GM03348 (cell line): ENCODE measurements around the gene ATAD3A.
A peak's percentile ranks its signal among the peaks of the same experiment; 100 is the strongest.
"Not testable (repeated sequence)": the region's sequence is repeated elsewhere in the genome, so short reads cannot be mapped to it uniquely, and the experiment has no call there.

Experiments
- DNase-seq: peaks from one replicate; pipeline ENCODE4 v3.0.0; 2012; ENCODE audit warnings: low spot score

The ATAD3A gene

DNA sequence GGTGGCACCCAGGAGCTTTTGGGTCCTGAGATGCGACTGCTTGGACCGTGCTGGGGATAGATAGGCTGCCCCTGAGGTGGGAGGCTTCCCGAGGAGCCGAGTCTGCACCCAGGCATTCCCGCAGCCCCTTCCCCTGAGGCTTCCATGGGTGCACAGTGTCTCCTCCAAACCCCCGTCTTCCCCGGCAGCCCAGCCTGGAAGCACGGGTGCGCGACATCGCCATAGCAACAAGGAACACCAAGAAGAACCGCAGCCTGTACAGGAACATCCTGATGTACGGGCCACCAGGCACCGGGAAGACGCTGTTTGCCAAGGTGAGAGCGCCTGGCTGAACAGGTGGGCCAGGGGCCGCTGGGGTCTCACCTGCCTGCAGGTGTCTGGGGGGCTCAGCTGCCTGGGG is 11.7 kb downstream of the ATAD3A start:
- DNase-seq: not testable (repeated sequence)

DNA sequence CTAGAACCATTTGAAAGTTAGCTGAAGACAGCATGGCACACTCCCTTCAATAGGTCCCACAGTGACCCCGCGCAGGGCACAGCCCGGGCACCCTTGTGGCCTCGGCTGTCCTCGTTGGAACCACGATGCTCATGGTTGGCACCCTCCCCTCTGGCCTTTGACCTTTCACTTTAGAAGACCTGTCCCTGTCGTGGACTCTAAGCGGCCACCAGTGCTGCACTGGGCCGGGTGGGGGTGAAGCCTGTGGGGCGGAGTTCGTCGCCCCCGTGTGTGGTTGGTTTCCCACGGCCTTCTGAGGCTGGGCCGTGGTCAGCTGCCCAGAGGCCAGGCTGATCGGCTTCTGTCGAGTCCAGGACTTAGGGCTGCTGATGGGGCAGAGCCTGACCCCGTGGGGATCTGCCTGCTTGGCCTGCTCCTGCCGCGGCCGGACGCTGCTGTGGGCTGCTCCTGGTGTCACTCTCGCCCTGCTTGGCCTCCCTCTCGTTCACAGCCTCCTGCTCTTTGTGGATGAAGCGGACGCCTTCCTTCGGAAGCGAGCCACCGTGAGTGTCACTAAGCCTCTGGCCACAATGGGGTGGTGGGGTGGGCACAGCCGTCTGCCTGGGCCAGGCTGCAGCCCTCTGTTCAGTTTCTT is 12.9 kb downstream of the ATAD3A start:
- not testable (repeated sequence) for DNase-seq

DNA sequence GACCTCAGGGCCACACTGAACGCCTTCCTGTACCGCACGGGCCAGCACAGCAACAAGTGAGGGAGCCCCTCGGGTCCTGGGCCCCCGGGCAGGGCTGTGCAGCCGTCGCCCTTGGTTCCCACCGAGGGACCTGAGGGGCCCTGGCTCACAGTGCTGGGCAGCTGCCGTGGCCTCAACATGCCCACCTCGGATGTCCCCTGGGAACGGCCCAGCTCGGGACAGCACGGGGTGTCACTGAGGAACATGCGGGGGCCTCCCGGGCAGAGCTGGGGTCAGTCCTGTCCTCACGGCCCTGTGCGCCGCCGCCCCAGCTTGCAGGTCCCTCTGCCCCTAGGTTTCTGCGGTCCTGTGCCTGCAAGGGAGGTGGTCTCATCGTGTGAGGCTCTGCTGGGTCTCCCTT is 14.5 kb downstream of the ATAD3A start:
- DNase-seq: not testable (repeated sequence)

DNA sequence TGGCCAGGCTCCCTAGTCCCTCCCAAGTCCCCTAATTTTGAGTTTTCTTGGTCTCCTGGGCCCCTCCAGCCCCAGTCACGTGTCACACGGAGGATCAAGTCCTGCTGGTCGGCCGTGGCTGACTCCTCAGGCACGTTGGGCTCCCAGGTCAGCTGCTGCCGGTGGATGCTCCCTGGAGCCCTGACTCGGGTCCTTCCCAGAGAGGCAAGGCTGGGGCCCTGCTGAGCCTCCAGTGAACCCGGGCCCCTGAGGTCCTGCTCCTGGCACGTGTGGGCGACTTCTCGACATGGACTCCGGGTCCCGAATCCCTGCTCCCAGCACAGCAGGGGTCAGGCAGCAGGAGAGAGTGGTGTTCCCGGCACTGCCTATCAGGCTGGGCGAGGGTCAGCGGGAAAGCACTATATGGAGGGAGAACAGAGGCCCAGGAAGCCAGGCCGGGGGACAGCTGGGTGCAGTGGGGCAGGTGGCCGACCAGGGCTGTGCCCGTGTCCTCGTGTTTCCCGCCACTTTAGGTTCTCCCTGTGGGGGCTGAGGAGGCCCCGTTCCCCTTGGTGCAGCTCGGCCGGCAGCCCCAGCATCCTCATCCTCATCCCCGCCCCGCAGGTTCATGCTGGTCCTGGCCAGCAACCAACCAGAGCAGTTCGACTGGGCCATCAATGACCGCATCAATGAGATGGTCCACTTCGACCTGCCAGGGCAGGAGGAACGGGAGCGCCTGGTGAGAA is 15.3 kb downstream of the ATAD3A start:
- peak; percentile 5 for DNase-seq

DNA sequence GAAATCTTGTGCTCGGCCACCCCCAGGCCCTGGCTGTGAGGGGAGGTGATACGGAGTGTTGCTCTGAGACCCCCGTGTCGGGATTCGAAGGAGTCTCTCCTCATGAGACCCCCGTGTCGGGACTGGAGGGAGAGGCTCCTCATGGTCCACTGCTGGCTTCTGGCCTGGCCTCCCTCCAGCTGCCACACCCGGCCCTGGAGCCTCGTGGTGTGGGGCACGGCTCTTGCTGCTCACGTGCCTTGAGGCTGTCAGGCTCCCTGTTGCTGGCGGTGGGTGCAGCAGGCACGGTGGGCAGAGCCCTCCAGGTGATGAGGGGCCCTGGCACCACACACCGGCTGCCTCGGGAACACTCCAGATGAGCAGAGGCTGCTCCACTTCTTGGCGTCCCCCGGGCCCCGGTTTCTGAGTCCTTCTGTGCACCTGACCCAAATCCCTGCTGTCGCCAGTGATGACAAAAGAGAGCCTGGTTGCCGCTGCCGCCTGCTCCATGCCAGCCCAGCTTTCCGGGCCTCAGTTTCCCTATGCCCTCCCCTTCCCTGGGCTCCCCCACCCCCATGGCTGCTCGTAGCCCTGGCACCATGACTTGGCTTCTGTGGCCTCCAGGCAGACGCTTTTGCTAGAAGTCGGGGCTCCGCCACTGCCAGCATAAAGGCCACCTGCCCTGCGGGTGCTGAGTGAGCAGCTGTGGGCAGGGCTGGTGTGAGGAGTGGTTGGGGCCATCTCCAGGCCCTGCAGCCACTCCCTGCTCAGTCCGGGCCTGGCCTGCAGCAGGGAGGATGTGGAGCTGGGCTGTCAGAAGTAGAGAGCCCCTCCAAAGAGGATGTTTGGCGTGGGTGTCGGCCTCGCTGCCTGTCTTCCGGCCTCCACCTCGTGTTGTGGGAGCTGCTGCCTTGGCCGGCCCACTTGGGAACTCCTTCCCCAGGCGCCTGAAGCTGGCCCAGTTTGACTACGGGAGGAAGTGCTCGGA is 16.6 kb downstream of the ATAD3A start:
- no peak for DNase-seq

DNA sequence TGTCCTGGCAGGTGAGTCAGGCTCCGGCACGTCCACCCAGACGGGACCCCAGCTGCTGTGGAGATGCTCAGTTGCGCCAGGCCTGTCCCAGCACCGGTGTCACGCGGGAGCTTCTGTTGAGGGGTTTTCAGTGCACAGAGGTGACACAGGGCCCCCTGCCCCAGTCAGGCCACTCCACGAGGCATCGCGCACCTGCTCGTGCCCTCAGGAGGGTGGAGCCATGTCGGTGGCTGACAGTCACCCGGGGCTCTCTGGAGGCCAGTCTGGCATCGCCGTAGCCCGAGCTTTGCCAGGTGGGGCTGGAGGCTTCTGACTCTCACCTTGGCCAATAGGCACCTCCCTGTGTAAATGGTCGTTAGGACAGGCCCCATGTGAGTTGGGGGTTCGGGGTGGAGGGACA is 17.4 kb downstream of the ATAD3A start:
- no peak for DNase-seq

DNA sequence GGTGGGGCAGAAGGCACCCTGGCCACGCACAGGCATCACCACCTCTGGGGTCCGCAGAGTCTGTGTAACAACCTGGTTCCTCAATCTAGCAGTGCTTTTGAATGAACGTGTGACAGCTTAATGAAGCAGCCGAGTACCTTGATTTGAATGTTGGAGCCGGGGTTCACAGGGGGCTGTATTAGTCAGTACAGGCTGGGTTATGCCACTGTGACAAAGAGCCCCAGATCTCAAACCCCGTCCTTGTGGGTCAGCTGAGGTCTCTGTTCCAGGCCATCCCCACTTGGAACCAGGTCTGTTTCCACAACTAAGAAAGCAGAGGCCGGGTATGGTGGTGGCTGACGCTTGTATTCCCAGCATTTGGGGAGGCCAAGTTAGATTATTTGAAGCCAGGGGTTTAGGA is 18.0 kb downstream of the ATAD3A start:
- no peak for DNase-seq

DNA sequence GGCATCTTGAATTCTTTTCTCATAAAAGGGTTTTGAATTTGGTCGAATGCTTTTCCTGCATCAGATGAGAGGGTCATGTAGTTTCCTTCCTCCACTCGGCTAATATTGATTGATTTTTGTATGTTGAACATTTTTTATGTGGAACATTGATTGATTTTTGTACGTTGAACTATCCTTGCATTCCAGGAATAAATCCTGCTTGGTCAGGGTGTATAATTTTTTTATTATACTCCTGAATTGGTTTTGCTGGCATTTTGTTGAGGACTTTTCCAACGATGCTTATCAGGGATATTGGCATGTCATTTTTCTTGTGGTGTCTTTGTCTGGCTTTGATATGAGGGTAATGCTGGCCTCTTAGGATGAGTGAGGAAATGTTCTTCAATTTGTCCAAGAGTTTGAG is 20.0 kb downstream of the ATAD3A start:
- no peak for DNase-seq

DNA sequence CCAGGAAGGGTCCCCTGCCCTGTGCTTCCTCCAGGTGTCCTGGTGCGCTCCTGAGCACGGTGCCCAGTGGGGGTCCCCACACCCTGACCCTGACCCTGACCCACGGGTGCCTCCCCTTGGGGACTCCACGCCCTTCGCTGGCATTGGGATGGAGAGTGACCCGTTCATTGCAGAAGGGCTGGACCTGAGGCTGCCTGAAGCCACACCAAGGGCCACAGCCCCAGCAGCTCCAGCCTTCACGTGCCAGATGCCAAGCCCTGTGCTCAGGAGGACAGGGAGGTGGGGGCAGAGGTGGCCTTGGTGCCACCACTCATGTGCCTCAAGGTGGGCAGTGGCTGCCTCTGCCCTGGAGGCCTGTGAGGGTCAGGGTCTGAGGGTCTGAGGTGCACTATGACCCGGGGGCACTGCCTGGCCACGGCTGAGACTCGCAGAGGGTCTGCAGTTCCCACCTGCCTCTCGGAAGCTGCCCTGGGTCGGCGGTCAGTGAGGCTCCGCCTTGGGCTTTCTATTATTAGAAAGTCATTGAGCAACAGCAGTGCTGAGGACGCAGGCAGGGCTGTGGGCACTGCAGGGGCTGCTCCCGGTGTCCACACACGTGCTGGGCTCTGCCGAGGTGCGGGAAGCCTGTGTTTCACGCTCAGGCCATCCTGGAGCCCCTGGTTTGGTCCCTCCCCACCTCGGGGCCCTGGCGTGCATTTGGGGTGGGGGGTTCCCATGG is 21.4 kb downstream of the ATAD3A start:
- DNase-seq: not testable (repeated sequence)

DNA sequence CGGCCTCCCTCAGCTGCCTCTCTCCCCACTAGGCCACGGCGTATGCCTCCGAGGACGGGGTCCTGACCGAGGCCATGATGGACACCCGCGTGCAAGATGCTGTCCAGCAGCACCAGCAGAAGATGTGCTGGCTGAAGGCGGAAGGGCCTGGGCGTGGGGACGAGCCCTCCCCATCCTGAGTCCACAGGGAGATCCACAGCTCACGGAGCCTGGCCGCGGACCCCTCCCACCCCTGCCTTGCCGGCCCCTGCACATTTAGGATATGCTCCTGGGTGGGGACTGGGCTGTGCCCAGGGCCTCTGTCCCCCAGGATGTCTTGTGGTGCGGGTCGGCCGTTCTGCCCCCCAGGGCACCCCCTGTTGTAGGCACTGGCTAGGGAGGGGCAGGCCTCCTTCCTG is 21.9 kb downstream of the ATAD3A start:
- DNase-seq: not testable (repeated sequence)

DNA sequence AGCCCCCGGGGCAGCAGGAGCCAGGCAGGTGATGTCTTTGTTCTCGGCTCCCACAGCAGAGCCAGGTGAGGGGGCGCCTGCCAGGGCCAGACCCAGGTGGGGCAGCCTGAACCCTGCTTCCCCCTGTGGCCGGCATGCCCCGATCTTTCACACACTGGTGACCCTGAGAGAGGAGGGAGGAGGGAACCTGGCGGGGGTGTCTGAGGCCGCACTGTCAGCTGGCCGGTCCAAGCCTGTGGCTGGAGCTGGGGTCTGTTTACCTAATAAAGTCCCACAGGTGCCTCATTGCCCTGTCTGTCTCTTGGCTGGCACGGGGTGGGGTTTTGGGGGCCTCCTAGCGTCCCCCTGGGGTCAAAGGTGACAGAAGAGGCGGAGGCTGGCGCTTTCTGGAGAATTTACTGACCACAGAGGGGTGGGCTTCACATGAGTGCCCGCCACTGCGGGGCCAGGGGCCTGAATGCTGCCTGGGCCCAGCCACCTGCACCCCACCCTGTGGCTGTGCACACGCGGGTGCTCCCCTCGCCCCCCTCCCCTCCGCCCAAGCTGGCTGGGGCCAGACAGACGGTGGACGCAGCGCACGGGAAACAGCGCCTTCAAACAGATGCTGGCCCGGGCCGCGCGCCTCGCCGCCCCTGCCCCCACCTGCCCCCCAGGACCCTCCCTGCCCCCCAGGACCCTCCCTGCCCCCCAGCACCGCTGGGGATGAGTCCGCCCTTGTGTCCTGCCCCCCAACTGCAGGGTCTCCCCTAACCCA is 22.6 kb downstream of the ATAD3A start:
- no peak for DNase-seq

DNA sequence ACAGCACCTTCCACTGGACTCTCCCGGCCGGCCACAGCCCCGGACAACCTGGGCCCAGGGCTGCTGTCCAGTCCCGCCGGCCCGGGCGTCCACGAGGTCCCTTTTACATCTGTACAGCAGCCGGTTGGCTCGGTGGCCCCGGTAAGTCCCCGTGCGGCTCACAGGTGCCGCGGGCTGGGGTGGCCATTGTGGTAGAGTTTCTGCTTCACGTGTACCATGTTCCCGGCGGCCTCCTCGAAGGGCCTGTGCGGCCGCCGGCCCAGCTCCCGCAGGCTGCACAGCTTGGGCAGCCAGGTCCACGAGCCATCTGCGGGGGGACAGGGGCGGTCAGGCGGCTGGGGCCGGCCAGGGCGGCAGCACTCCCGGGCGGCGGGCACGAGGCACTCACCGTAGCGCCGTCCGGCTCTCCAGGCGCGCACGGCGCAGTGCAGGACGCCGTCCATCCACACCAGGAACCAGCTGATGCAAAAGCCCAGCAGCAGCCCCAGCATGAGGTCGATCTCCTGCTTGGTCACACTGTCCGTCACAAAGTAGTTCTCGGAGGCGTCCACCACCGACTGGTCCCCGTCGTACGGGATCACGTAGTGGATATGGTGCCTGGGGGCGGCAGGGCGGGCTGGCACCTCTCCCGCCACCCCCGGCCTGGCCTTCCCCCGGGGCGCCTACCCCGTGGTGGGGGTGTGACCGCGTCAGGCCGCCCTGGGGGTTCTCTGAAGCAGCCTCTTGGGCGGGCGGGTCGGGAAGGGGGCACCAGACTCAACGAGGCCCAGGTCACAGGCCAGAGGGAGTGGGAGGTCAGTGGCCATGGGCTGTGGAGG is 23.4 kb downstream of the ATAD3A start:
- no peak for DNase-seq

DNA sequence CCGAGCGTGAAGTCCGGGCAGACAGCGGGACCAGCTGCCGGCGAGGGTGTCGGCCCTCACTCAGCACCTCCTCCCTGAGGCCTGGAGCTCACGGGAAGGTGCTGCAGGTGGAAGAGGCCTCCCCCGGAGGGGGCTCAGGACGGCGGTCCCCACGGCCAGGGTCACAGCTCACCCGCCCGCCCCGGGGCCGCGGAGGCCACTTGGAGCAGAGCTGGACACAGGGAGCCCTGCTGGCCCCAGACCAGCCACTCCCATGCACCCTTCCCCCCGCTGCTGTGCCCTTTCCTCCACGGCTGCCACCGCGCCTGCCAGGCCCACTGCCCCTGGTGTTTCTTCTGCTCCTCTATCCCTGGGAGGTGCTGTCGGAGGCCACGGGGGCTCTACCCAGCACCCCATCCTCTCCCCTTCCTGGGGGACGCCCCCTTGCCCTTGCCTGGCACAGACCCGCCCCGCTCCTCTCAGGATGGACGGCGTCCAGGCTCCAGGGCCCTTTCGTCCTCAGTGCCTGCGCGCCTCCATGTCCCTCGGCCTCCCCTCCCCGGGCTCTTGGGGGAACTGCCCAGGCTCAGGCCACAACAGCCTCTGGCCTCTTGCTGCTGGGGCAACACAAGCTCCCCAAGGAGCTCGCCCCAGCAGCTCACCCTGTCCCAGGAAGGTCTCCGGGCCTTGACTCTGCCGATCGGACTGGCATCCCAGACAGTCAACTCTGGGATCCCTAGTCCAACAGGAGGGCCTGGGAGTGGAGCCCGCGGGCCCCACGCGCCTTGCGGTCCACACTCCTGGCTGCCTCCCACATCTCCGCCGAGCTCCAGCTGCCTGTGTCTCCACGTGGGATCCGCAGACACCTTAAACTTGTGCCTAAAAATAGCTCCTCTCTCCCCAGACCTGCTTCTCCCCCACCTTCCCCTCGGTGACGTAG is 24.3 kb downstream of the ATAD3A start:
- no peak for DNase-seq

DNA sequence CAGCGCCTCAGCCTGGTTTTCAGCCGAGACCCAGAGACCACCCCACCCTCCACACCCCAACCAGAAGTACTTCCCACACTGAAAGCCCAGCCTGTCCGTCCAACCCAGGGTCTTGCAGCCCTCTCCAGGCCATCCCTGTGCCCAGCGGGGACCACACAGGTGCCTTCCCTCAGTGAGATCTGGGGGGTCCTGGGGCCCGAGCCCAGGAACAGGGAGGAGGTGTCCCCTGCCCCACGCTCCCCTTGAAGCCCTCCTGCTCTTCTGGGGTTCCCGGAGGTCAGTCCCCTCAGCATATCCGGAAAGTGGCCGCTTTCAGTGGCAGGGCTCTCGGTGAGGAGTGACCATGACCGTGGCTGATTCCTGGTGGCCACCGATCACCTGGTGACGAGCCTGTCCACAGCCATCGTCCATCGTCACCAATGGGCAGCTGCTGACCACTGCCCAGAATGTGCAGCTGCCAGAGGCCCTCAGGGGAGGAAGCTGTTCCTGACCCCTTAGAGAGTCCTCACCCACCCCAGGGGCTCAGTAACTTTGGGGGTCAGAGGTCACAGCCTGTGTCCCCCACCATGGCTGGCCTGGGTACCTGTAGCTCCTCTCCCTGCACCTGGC is 25.1 kb downstream of the ATAD3A start:
- no peak for DNase-seq

DNA sequence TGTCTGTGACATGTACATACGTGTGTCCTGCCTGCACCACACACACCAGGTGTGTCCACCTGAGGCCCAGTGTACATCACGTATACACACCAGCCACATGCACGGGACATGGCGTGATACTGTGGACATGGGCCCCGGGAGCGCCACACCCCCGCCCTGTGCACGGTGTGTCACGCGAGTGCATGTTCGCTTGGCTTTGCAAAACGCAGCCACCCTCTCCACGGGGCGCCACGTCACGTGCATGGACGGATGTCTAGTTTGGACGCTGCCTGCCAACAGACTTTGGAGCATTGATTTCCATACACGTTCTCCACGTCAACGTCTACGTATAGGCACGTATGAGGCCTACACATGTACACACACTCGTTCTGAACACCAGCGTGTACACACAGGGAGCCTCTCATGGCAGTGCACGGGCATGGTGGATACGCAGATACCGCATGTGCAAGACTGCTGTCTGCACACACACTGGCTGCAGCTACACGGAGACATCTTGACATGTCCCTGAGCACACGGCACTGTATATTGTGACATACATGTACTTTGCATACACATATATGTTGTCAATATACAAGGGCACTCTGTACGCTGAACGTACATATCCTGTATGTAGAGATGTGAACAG is 25.8 kb downstream of the ATAD3A start:
- DNase-seq: no peak

DNA sequence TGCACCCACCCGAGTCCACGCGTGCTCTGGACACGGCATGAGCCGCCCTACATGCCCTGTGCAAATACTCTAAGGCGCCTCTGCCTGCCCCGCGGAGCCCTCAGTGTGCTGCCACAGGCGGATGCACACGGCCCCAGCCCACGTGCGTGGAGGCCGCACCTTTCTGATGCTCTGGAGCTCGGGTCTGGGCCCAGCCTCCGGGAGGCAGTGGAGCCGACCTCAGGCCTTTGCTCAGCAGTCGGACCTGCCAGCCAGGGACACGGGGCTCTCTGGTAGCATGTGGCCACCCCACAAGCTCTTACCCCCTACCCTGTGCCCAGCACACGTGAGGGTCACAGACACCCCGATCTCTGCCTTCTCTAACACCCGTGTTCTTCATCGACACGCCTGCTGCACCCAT is 26.4 kb downstream of the ATAD3A start:
- DNase-seq: no peak

DNA sequence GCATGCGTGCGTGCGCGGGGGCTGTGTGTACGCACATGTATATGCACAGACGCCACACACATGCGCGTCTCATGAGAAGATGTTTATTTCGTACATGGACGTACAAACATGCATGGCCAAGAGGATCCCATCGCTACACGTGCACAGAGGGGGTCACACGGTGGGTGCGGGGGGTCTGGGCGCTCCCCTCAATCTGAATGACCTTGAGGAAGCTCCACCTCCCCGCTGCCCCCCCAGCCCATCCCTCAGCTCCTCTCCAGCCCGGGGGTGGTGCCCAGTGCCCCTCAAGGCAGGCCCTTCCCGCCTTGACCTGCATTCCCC is 27.0 kb downstream of the ATAD3A start:
- no peak for DNase-seq

DNA sequence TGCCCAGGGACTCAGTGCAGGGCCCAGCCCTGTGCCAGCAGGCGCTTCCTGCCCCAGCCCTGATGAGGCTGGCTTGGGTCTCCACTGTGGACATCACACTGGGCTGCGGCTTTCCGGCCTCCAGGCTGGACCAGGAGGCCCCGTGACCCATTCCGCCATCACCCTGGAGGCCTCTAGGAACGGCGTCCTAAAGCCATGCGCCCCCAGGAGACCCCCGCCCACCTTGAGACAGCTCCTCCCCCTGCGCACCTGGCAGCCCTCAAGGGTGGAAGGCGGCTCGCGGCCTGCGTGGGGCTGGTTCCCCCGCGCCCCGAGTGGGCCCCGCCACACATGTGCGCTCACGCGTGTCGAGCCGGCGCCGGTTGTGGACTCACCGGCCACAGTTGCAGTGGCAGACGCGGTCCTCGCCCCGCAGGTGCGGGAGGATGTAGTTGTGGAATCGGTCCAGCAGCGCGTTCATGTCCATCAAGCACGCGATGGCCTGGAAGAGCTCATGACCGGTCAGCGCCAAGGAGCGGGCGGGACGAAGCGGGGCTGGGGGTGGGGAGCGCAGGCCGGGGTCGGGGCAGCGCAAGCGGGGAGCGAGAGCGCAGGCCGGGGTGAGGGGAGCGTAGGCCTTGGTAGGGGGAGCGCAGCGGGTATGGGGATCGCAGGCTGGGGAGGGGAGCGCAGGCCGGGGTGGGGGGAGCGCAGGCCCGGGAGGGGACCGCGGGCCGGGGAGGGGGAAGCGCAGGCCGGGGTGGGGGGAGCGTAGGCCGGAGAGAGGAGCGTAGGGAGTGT is 27.5 kb downstream of the ATAD3A start:
- peak; percentile 72 for DNase-seq
